WTC11 (cell line): ENCODE measurements around the gene CASP2. TPM values are rescaled to one million over a fixed set of nuclear protein-coding genes. Genes with fewer than 3 reads are reported as not detected.

Experiments used
- ATAC-seq: fragments of 200-7000 bp; cut with Tn5 transposase; 2 replicates; pipeline ENCODE4 v1.10.0; 2021; ENCODE audit warnings: mild to moderate bottlenecking, moderate library complexity
- CTCF ChIA-PET: fragments of 300-600 bp; sonication (Branson Sonifier 250); formaldehyde crosslinking; loops from one replicate; lab custom pipeline; 2021; ENCODE audit warnings: antibody characterized with exemption; lab: Charles Lee
- POLR2A ChIA-PET: fragments of 350-600 bp; sonication (Branson Sonifier 250); formaldehyde crosslinking; loops from one replicate; lab custom pipeline; 2021; ENCODE audit warnings: antibody characterized with exemption; lab: Charles Lee
- DNase-seq: peaks from one replicate; pipeline ENCODE4 v3.0.0; 2021; ENCODE audit warnings: low spot score
- H3K27ac Mint-ChIP-seq: 2 replicates; pipeline ENCODE4 v1.8.0; 2021; ENCODE audit warnings: mixed read lengths
- H3K27me3 Mint-ChIP-seq: 2 replicates; pipeline ENCODE4 v1.8.0; 2021; ENCODE audit warnings: low read depth, mild to moderate bottlenecking, moderate library complexity, mixed read lengths
- H3K36me3 Mint-ChIP-seq: 2 replicates; pipeline ENCODE4 v1.8.0; 2021; ENCODE audit warnings: mixed read lengths
- H3K4me1 Mint-ChIP-seq: 2 replicates; pipeline ENCODE4 v1.8.0; 2022; ENCODE audit warnings: mixed read lengths
- H3K4me3 Mint-ChIP-seq: 2 replicates; pipeline ENCODE4 v1.8.0; 2021; ENCODE audit warnings: mild to moderate bottlenecking, moderate library complexity, mixed read lengths
- H3K9me3 Mint-ChIP-seq: 2 replicates; pipeline ENCODE4 v1.8.0; 2021; ENCODE audit warnings: mixed read lengths
- ATF1 ChIP-seq: sonication (generic); formaldehyde crosslinking; IDR thresholded peaks from 2 replicates; pipeline ENCODE4 v1.8.1; 2023; ENCODE audit warnings: mild to moderate bottlenecking, moderate library complexity, missing genetic modification reagents
- CREB1 ChIP-seq: sonication (generic); formaldehyde crosslinking; IDR thresholded peaks from 2 replicates; pipeline ENCODE4 v1.8.0; 2023; ENCODE audit warnings: mild to moderate bottlenecking, missing genetic modification reagents
- ESRRA ChIP-seq: sonication (generic); formaldehyde crosslinking; IDR thresholded peaks from 2 replicates; pipeline ENCODE4 v1.8.1; 2022; ENCODE audit warnings: mild to moderate bottlenecking, missing genetic modification reagents, borderline replicate concordance
- ETV6 ChIP-seq: sonication (generic); formaldehyde crosslinking; IDR thresholded peaks from 2 replicates; pipeline ENCODE4 v1.8.1; 2022; ENCODE audit warnings: mild to moderate bottlenecking, missing genetic modification reagents
- GRHL2 ChIP-seq: fragments of 250-450 bp; sonication (Bioruptor Pico); IDR thresholded peaks from 2 replicates; pipeline ENCODE4 v1.8.0; 2022; ENCODE audit warnings: mild to moderate bottlenecking, moderate library complexity; ENCODE audit not compliant: insufficient replicate concordance, severe bottlenecking
- JUN ChIP-seq: sonication (generic); formaldehyde crosslinking; IDR thresholded peaks from 2 replicates; pipeline ENCODE4 v1.8.0; 2023; ENCODE audit warnings: mild to moderate bottlenecking, missing genetic modification reagents
- NR1H2 ChIP-seq: sonication (generic); formaldehyde crosslinking; IDR thresholded peaks from 2 replicates; pipeline ENCODE4 v1.9.0; 2021; ENCODE audit warnings: mild to moderate bottlenecking, moderate library complexity, missing genetic modification reagents
- RORB ChIP-seq: fragments of 250-450 bp; sonication (Bioruptor Pico); IDR thresholded peaks from 2 replicates; pipeline ENCODE4 v1.9.0; 2021; ENCODE audit warnings: mild to moderate bottlenecking
- TP53 ChIP-seq: sonication (generic); formaldehyde crosslinking; IDR thresholded peaks from 2 replicates; pipeline ENCODE4 v1.8.1; 2023; ENCODE audit warnings: mild to moderate bottlenecking, missing genetic modification reagents
- ZNF121 ChIP-seq: sonication (generic); formaldehyde crosslinking; IDR thresholded peaks from 2 replicates; pipeline ENCODE4 v1.8.0; 2023; ENCODE audit warnings: missing genetic modification reagents
- ZNF396 ChIP-seq: fragments of 250-450 bp; sonication (Bioruptor Pico); IDR thresholded peaks from 2 replicates; pipeline ENCODE4 v1.8.0; 2021; ENCODE audit warnings: mild to moderate bottlenecking, moderate library complexity, borderline replicate concordance
- ZNF671 ChIP-seq: fragments of 250-450 bp; sonication (Bioruptor Pico); IDR thresholded peaks from 2 replicates; pipeline ENCODE4 v1.8.0; 2021; ENCODE audit warnings: mild to moderate bottlenecking
- total RNA-seq: library from RNA; stranded (reverse); gene quantifications from 3 replicates; pipeline ENCODE4 v1.2.3, GENCODE V29; 2021
- TF ChIP-seq, protein P1 (sequence below): fragments of 250-450 bp; sonication (Bioruptor Pico); conservative IDR thresholded peaks from 2 replicates; pipeline ENCODE4 v1.9.0; 2021; ENCODE audit warnings: mild to moderate bottlenecking
- TF ChIP-seq, protein P2 (sequence below): sonication (generic); formaldehyde crosslinking; IDR thresholded peaks from 2 replicates; pipeline ENCODE4 v1.8.1; 2023; ENCODE audit warnings: mild to moderate bottlenecking, missing genetic modification reagents, borderline replicate concordance
- TF ChIP-seq, protein P3 (sequence below): sonication (generic); formaldehyde crosslinking; conservative IDR thresholded peaks from 2 replicates; pipeline ENCODE4 v1.8.1; 2023; ENCODE audit warnings: mild to moderate bottlenecking, low read depth, missing genetic modification reagents, moderate library complexity
- TF ChIP-seq, protein P4 (sequence below): sonication (generic); formaldehyde crosslinking; IDR thresholded peaks from 2 replicates; pipeline ENCODE4 v1.8.1; 2023; ENCODE audit warnings: mild to moderate bottlenecking, missing genetic modification reagents, moderate library complexity
- TF ChIP-seq, protein P5 (sequence below): sonication (generic); formaldehyde crosslinking; IDR thresholded peaks from 2 replicates; pipeline ENCODE4 v1.8.0; 2022; ENCODE audit warnings: mild to moderate bottlenecking, missing genetic modification reagents
- TF ChIP-seq, protein P6 (sequence below): sonication (generic); formaldehyde crosslinking; IDR thresholded peaks from 2 replicates; pipeline ENCODE4 v1.8.1; 2023; ENCODE audit warnings: mild to moderate bottlenecking, moderate library complexity, missing genetic modification reagents
- TF ChIP-seq, protein P7 (sequence below): fragments of 250-450 bp; sonication (Bioruptor Pico); IDR thresholded peaks from 2 replicates; pipeline ENCODE4 v1.9.0; 2021; ENCODE audit warnings: mild to moderate bottlenecking
- TF ChIP-seq, protein P8 (sequence below): sonication (generic); formaldehyde crosslinking; IDR thresholded peaks from 2 replicates; pipeline ENCODE4 v1.8.0; 2023; ENCODE audit warnings: missing genetic modification reagents

The CASP2 gene
- total RNA-seq, 1 experiment from 2014 or later: 35.4 TPM

DNA sequence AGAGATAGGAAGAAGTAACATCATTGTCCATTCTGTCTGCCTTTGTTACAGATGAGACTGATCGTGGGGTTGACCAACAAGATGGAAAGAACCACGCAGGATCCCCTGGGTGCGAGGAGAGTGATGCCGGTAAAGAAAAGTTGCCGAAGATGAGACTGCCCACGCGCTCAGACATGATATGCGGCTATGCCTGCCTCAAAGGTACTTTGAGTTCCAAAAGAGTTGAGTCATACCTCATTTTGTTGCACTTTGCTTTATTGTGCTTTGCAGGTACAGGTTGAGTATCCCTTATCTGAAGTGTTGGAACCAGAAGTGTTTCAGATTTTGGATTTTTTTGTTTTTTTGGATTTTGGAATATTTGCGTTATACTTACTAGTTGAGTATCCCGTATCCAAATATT lies 15.6 kb downstream of the CASP2 start:
- Mint-ChIP-seq H3K4me1 (no peaks in the 10 kb centered on the region), H3K27me3 (no peaks in the 10 kb centered on the region), H3K9me3 (no peaks in the 10 kb centered on the region), H3K27ac (no peak overlapping the region), H3K36me3 (peaks cover 84% of the 10 kb centered on the region), H3K4me3 (no peak overlapping the region)
- CTCF ChIA-PET: interaction anchor here (0.6 kb wide), 1 partner anchor 77 kb away, joined by 5 read pairs; no protein-coding TSS in a partner anchor
- DNase-seq (no peak), ATAC-seq (no peak)
- POLR2A ChIA-PET: no interaction called here
- TF ChIP-seq, protein P1, sequence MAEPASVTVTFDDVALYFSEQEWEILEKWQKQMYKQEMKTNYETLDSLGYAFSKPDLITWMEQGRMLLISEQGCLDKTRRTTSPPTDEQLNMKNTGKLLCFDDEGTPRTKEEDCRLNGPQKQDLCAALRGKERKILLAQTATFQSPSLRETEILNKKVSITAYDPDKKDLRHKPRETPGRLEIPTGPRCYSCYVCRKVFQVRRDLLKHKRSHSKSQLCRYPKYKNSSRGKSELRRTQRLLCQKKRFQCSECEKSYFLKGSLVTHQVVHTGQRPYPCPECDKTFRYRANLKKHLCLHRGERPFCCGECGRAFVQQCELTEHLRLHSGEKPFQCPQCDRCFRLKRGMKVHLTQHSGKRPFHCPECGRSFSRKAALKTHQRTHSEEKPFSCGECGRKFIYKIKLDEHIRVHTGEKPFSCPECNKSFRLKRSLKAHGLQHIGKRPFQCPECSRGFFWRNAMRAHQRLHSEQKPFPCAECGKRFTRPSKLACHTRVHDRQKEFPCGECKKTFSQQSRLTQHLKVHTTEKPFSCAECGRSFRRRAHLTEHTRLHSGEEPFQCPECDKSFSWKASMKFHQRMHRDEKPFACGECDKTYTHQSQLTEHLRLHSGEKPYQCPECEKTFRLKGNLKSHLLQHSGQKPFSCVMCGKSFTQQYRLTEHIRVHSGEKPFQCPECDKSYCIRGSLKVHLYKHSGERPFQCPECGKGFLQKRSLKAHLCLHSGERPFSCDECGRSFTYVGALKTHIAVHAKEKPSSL: no peak
- TF ChIP-seq, protein P2, sequence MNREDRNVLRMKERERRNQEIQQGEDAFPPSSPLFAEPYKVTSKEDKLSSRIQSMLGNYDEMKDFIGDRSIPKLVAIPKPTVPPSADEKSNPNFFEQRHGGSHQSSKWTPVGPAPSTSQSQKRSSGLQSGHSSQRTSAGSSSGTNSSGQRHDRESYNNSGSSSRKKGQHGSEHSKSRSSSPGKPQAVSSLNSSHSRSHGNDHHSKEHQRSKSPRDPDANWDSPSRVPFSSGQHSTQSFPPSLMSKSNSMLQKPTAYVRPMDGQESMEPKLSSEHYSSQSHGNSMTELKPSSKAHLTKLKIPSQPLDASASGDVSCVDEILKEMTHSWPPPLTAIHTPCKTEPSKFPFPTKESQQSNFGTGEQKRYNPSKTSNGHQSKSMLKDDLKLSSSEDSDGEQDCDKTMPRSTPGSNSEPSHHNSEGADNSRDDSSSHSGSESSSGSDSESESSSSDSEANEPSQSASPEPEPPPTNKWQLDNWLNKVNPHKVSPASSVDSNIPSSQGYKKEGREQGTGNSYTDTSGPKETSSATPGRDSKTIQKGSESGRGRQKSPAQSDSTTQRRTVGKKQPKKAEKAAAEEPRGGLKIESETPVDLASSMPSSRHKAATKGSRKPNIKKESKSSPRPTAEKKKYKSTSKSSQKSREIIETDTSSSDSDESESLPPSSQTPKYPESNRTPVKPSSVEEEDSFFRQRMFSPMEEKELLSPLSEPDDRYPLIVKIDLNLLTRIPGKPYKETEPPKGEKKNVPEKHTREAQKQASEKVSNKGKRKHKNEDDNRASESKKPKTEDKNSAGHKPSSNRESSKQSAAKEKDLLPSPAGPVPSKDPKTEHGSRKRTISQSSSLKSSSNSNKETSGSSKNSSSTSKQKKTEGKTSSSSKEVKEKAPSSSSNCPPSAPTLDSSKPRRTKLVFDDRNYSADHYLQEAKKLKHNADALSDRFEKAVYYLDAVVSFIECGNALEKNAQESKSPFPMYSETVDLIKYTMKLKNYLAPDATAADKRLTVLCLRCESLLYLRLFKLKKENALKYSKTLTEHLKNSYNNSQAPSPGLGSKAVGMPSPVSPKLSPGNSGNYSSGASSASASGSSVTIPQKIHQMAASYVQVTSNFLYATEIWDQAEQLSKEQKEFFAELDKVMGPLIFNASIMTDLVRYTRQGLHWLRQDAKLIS (CRISPR knock-in tag): no peak
- no peak for TF ChIP-seq ETV6 (CRISPR knock-in tag)
- no peak for TF ChIP-seq ZNF396 (CRISPR knock-in tag)
- no peak for TF ChIP-seq ZNF671 (CRISPR knock-in tag)
- TF ChIP-seq NR1H2 (CRISPR knock-in tag): no peak
- TF ChIP-seq ATF1: no peak
- no peak for TF ChIP-seq GRHL2 (CRISPR knock-in tag)
- TF ChIP-seq, protein P3, sequence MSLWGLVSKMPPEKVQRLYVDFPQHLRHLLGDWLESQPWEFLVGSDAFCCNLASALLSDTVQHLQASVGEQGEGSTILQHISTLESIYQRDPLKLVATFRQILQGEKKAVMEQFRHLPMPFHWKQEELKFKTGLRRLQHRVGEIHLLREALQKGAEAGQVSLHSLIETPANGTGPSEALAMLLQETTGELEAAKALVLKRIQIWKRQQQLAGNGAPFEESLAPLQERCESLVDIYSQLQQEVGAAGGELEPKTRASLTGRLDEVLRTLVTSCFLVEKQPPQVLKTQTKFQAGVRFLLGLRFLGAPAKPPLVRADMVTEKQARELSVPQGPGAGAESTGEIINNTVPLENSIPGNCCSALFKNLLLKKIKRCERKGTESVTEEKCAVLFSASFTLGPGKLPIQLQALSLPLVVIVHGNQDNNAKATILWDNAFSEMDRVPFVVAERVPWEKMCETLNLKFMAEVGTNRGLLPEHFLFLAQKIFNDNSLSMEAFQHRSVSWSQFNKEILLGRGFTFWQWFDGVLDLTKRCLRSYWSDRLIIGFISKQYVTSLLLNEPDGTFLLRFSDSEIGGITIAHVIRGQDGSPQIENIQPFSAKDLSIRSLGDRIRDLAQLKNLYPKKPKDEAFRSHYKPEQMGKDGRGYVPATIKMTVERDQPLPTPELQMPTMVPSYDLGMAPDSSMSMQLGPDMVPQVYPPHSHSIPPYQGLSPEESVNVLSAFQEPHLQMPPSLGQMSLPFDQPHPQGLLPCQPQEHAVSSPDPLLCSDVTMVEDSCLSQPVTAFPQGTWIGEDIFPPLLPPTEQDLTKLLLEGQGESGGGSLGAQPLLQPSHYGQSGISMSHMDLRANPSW (CRISPR knock-in tag): no peak

DNA sequence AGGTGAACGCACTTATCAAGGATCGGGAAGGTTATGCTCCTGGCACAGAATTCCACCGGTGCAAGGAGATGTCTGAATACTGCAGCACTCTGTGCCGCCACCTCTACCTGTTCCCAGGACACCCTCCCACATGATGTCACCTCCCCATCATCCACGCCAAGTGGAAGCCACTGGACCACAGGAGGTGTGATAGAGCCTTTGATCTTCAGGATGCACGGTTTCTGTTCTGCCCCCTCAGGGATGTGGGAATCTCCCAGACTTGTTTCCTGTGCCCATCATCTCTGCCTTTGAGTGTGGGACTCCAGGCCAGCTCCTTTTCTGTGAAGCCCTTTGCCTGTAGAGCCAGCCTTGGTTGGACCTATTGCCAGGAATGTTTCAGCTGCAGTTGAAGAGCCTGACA lies 16.8 kb downstream of the CASP2 start:
- Mint-ChIP-seq H3K27me3 (no peaks in the 10 kb centered on the region), H3K36me3 (peaks cover 79% of the 10 kb centered on the region), H3K27ac (no peak overlapping the region), H3K4me1 (no peaks in the 10 kb centered on the region), H3K4me3 (no peak overlapping the region), H3K9me3 (no peaks in the 10 kb centered on the region)
- POLR2A ChIA-PET: no interaction called here
- CTCF ChIA-PET: interaction anchor here (0.8 to 2.7 kb wide), 4 partner anchors 9 to 90 kb away, joined by 3 to 20 read pairs (median 4); no protein-coding TSS in a partner anchor
- ATAC-seq: no peak
- no peak for DNase-seq
- TF ChIP-seq, protein P4, sequence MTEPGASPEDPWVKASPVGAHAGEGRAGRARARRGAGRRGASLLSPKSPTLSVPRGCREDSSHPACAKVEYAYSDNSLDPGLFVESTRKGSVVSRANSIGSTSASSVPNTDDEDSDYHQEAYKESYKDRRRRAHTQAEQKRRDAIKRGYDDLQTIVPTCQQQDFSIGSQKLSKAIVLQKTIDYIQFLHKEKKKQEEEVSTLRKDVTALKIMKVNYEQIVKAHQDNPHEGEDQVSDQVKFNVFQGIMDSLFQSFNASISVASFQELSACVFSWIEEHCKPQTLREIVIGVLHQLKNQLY: no peak
- TF ChIP-seq, protein P5, sequence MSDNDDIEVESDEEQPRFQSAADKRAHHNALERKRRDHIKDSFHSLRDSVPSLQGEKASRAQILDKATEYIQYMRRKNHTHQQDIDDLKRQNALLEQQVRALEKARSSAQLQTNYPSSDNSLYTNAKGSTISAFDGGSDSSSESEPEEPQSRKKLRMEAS (CRISPR knock-in tag): no peak
- TF ChIP-seq, protein P6, sequence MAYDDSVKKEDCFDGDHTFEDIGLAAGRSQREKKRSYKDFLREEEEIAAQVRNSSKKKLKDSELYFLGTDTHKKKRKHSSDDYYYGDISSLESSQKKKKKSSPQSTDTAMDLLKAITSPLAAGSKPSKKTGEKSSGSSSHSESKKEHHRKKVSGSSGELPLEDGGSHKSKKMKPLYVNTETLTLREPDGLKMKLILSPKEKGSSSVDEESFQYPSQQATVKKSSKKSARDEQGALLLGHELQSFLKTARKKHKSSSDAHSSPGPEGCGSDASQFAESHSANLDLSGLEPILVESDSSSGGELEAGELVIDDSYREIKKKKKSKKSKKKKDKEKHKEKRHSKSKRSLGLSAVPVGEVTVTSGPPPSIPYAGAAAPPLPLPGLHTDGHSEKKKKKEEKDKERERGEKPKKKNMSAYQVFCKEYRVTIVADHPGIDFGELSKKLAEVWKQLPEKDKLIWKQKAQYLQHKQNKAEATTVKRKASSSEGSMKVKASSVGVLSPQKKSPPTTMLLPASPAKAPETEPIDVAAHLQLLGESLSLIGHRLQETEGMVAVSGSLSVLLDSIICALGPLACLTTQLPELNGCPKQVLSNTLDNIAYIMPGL: no peak
- TF ChIP-seq CREB1 (CRISPR knock-in tag): no peak
- TF ChIP-seq TP53 (CRISPR knock-in tag): no peak
- no peak for TF ChIP-seq JUN (CRISPR knock-in tag)
- TF ChIP-seq RORB (CRISPR knock-in tag): no peak
- TF ChIP-seq, protein P7, sequence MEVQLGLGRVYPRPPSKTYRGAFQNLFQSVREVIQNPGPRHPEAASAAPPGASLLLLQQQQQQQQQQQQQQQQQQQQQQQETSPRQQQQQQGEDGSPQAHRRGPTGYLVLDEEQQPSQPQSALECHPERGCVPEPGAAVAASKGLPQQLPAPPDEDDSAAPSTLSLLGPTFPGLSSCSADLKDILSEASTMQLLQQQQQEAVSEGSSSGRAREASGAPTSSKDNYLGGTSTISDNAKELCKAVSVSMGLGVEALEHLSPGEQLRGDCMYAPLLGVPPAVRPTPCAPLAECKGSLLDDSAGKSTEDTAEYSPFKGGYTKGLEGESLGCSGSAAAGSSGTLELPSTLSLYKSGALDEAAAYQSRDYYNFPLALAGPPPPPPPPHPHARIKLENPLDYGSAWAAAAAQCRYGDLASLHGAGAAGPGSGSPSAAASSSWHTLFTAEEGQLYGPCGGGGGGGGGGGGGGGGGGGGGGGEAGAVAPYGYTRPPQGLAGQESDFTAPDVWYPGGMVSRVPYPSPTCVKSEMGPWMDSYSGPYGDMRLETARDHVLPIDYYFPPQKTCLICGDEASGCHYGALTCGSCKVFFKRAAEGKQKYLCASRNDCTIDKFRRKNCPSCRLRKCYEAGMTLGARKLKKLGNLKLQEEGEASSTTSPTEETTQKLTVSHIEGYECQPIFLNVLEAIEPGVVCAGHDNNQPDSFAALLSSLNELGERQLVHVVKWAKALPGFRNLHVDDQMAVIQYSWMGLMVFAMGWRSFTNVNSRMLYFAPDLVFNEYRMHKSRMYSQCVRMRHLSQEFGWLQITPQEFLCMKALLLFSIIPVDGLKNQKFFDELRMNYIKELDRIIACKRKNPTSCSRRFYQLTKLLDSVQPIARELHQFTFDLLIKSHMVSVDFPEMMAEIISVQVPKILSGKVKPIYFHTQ (CRISPR knock-in tag): no peak
- TF ChIP-seq ZNF121 (CRISPR knock-in tag): no peak
- TF ChIP-seq, protein P8, sequence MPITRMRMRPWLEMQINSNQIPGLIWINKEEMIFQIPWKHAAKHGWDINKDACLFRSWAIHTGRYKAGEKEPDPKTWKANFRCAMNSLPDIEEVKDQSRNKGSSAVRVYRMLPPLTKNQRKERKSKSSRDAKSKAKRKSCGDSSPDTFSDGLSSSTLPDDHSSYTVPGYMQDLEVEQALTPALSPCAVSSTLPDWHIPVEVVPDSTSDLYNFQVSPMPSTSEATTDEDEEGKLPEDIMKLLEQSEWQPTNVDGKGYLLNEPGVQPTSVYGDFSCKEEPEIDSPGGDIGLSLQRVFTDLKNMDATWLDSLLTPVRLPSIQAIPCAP (CRISPR knock-in tag): no peak
- TF ChIP-seq ZNF671 (CRISPR knock-in tag): no peak
- no peak for TF ChIP-seq ATF1
- TF ChIP-seq ESRRA: no peak
